ENCODE data around the gene CLASP1.
A peak's percentile ranks its signal among the peaks of the same experiment; 100 is the strongest.
"Not testable (repeated sequence)": the region's sequence is repeated elsewhere in the genome, so short reads cannot be mapped to it uniquely, and the experiment has no call there.

CLASP1 gene

DNA sequence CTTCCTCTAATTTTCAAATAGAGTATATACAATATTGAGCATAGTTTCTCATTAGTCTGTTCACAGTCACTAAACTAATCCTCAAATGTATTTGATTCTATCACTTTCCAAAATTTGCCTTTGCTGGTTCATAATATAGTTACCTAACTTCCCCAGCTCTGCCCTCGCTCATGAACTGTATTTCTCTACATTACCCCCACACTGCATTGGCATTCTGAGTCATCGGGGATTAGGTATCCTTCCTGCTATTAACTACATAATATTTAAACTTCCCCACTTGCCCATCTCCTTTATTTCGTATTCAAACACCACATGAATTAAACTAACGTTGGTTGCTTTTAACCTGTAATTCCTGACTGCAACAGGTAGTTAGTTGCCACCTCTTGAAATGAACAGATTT lies 14.8 kb upstream of the CLASP1 start:
- FAIRE-seq (no peak), DNase-seq (ENCODE audit: insufficient read length, low spot score) (no peak)
- TF ChIP-seq POLR2A (IDR thresholded peaks at IDR 0.05; ENCODE audit: low read depth, low read length), result no peak
- TF ChIP-seq POU2F2 (IDR thresholded peaks at IDR 0.05; ENCODE audit: low read depth, low read length), result no peak
- TF ChIP-seq PAX5 (IDR thresholded peaks at IDR 0.05; ENCODE audit: insufficient read depth, low read length, severe bottlenecking), result no peak
- no peak for TF ChIP-seq TAF1 (IDR thresholded peaks at IDR 0.05; ENCODE audit: low read depth, low read length)
- no peak for TF ChIP-seq SPI1 (IDR thresholded peaks at IDR 0.05; ENCODE audit: low read depth, low read length)
- TF ChIP-seq POLR2AphosphoS5 (IDR thresholded peaks at IDR 0.05; ENCODE audit: low read depth, low read length), result no peak

DNA sequence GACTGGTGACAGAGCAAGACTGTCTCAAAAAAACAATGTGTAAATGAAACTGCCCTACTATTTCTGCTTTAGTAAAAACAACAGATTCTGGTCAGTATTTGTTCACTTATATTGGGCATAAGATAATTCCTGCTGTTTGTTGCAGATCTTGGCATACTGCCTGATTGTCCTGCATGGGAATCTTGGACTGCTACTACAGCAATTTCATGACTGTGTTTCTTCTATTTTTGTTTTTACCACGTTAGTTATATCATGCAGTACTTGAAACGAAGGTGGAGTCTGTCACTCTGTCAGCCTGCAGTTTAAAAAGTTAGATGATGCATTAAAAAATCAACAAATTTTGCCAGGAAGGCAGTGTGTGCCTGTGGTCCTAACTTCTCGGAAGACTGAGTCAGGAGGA lies 14.2 kb upstream of the CLASP1 start:
- no peak for TF ChIP-seq POLR2A (IDR thresholded peaks at IDR 0.05; ENCODE audit: low read depth, low read length)
- TF ChIP-seq POU2F2 (IDR thresholded peaks at IDR 0.05; ENCODE audit: low read depth, low read length), result no peak
- no peak for TF ChIP-seq TAF1 (IDR thresholded peaks at IDR 0.05; ENCODE audit: low read depth, low read length)
- TF ChIP-seq POLR2AphosphoS5 (IDR thresholded peaks at IDR 0.05; ENCODE audit: low read depth, low read length), result no peak
- TF ChIP-seq PAX5 (IDR thresholded peaks at IDR 0.05; ENCODE audit: insufficient read depth, low read length, severe bottlenecking), result no peak
- TF ChIP-seq SPI1 (IDR thresholded peaks at IDR 0.05; ENCODE audit: low read depth, low read length), result no peak
- DNase-seq (ENCODE audit: insufficient read length, low spot score) (no peak), FAIRE-seq (no peak)

DNA sequence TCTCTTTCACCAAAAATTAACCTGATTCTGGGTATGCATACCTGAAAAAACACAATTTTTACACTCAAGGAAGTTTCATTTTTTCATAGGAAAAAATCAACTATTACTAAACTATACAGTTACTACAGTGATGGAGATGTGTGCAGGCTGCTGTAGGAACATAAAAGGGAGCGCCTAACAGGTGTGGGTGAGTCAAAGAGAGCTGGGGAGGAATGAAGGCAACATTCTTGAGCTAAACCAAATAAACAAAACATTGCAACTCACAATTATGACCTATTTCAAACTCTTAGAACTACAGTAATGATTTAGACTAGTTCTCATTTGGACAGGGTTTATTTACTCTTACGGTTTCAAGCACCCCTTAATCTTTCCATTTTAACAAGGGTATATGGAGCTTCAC lies 13.4 kb upstream of the CLASP1 start:
- no peak for TF ChIP-seq TAF1 (IDR thresholded peaks at IDR 0.05; ENCODE audit: low read depth, low read length)
- TF ChIP-seq SPI1 (IDR thresholded peaks at IDR 0.05; ENCODE audit: low read depth, low read length), result no peak
- TF ChIP-seq POLR2A (IDR thresholded peaks at IDR 0.05; ENCODE audit: low read depth, low read length), result no peak
- TF ChIP-seq POLR2AphosphoS5 (IDR thresholded peaks at IDR 0.05; ENCODE audit: low read depth, low read length), result no peak
- TF ChIP-seq POU2F2 (IDR thresholded peaks at IDR 0.05; ENCODE audit: low read depth, low read length), result no peak
- TF ChIP-seq PAX5 (IDR thresholded peaks at IDR 0.05; ENCODE audit: insufficient read depth, low read length, severe bottlenecking), result no peak
- FAIRE-seq, result no peak
- no peak for DNase-seq (ENCODE audit: insufficient read length, low spot score)

DNA sequence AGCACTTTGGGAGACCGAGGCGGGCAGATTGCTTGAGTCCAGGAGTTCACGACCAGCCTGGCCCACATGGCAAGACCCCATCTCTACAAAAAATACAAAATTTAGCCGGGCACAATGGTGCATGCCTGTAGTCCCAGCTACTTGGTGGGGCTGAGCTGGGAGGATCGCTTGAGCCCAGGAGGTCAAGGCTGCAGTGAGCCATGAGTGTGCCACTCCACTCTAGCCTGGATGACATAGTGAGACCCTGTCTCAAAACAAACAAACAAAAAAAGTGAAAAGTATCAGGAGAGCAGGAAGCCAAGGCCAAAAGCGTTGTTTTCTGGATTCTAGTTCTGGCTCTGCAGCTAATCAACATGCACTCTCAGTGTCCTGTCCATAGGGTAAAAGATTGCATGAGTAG lies 10.7 kb upstream of the CLASP1 start:
- no peak for FAIRE-seq
- no peak for DNase-seq (ENCODE audit: insufficient read length, low spot score)
- TF ChIP-seq POU2F2 (IDR thresholded peaks at IDR 0.05; ENCODE audit: low read depth, low read length) (no peak), PAX5 (IDR thresholded peaks at IDR 0.05; ENCODE audit: insufficient read depth, low read length, severe bottlenecking) (no peak), POLR2A (IDR thresholded peaks at IDR 0.05; ENCODE audit: low read depth, low read length) (no peak), POLR2AphosphoS5 (IDR thresholded peaks at IDR 0.05; ENCODE audit: low read depth, low read length) (no peak), TAF1 (IDR thresholded peaks at IDR 0.05; ENCODE audit: low read depth, low read length) (no peak), SPI1 (IDR thresholded peaks at IDR 0.05; ENCODE audit: low read depth, low read length) (no peak)

DNA sequence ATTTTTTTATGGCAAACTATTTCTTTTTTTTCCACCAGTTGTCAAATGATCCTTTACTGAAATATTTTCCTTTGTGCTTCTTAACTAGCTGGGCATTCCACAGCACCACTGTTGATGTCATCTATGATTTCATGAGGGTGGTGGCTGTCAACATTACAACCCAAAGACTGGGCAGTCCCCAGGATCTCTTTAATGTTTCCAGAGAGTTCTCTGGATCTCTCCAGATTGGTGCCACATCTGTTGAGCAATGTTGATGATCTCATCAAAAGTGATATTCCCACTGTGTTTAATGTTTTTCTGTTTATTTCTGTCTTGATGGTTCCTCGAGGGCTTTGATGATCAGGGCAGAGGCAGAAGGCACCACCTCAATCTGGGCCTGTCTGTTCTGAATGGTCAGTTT lies 9.1 kb upstream of the CLASP1 start:
- not testable (repeated sequence) for FAIRE-seq; DNase-seq (ENCODE audit: insufficient read length, low spot score)

DNA sequence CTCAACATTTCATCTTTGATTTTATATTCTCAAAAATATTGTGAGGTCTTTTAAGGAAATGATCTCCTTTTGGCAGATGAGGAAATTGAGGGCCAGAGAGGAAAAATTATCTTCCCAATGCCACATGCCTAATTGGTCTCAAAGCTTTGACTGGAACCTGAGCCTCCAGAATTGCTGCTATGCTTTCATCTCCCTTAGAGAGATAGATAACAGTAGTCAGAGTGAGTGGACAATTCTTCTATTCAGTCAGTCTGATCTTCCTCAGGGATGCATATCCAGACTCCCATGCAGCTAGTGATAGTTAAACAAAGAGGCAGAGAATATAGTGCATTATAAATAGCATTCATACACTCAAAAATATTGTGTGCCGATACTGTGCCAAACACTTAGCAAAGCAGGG lies 3.8 kb upstream of the CLASP1 start:
- TF ChIP-seq TAF1 (IDR thresholded peaks at IDR 0.05; ENCODE audit: low read depth, low read length) (no peak), POU2F2 (IDR thresholded peaks at IDR 0.05; ENCODE audit: low read depth, low read length) (no peak), PAX5 (IDR thresholded peaks at IDR 0.05; ENCODE audit: insufficient read depth, low read length, severe bottlenecking) (no peak), POLR2AphosphoS5 (IDR thresholded peaks at IDR 0.05; ENCODE audit: low read depth, low read length) (no peak), SPI1 (IDR thresholded peaks at IDR 0.05; ENCODE audit: low read depth, low read length) (no peak), POLR2A (IDR thresholded peaks at IDR 0.05; ENCODE audit: low read depth, low read length) (no peak)
- DNase-seq (ENCODE audit: insufficient read length, low spot score), result no peak
- no peak for FAIRE-seq

DNA sequence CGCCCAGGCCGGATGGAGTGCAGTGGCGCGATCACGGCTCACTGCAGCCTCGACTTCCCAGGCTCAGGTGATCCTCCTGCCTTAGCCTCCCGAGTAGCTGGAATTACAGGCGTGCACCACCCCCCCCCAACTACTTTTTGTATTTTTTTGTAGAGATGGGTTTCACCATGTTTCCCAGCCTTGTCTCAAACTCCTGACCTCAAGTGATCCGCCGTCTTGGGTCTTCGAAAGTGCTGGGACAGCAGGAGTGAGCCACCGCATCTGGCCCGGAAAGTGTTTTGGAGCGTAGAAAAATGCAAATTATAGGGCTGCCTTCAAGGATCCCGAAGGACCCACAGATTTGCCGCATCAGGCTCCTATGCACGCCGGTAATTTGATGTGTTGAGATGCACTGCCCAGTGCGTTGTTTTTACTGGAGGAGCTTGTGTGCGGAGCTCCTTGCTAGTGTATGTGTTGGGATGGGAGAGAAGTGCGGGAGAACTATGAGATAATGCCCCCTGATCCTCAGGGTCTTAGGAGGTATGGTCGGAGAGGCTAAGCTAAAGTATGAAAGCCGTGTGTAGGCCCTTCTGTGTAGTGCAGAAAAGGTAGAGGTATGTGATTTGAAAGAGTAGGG lies 1.2 kb upstream of the CLASP1 start:
- DNase-seq (ENCODE audit: insufficient read length, low spot score) (no peak), FAIRE-seq (no peak)
- TF ChIP-seq POLR2A (IDR thresholded peaks at IDR 0.05; ENCODE audit: low read depth, low read length) (no peak), POU2F2 (IDR thresholded peaks at IDR 0.05; ENCODE audit: low read depth, low read length) (peak; percentile 68; the same call in 1 of the 2 replicates), SPI1 (IDR thresholded peaks at IDR 0.05; ENCODE audit: low read depth, low read length) (no peak), TAF1 (IDR thresholded peaks at IDR 0.05; ENCODE audit: low read depth, low read length) (no peak; the same call in 1 of the 2 replicates), POLR2AphosphoS5 (IDR thresholded peaks at IDR 0.05; ENCODE audit: low read depth, low read length) (peak; percentile 4; the same call in 1 of the 2 replicates), PAX5 (IDR thresholded peaks at IDR 0.05; ENCODE audit: insufficient read depth, low read length, severe bottlenecking) (no peak)

DNA sequence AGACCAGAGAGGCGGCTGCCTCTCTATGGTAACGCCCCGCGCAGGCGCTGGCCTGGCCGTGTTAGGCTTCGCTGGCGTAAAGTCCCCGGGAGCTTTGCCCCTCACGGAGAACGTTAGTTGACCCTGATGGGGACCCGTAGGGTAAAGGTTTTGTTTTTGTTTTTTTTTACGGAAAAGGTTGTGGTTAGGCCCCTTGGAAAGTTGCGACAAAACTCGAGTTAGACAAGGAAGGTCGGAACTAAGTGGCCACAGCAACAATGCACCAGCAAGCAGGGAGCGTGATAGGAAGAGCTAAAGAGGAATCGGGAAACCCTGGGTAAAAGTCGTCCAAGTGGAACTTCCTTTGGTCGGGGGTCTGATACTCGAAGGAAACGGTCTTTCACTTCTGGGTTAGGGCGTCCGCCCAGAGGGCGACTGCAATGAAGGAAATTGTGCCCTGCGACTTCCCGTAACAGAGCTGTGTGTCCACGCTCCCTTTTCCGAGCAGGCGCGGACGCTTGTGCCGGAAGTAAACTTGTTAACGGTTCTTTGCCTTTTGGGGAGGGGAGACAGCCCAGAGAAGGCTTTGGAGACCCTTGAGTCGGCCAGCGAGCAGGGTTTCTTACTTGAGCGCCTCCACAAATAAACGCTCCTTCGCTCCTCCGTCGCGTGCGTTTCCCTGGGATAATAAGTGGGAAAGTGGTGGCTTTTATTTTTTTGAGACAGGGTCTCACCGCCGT lies 493 bp upstream of the CLASP1 start:
- TF ChIP-seq POU2F2 (IDR thresholded peaks at IDR 0.05; ENCODE audit: low read depth, low read length) (no peak), POLR2A (IDR thresholded peaks at IDR 0.05; ENCODE audit: low read depth, low read length) (peak; percentile 6; the same call in 1 of the 2 replicates), SPI1 (IDR thresholded peaks at IDR 0.05; ENCODE audit: low read depth, low read length) (peak; percentile 46), POLR2AphosphoS5 (IDR thresholded peaks at IDR 0.05; ENCODE audit: low read depth, low read length) (peak; percentile 79), PAX5 (IDR thresholded peaks at IDR 0.05; ENCODE audit: insufficient read depth, low read length, severe bottlenecking) (peak; percentile 59), TAF1 (IDR thresholded peaks at IDR 0.05; ENCODE audit: low read depth, low read length) (peak; percentile 68; the same call in 1 of the 2 replicates)
- FAIRE-seq, result peak; percentile 92
- DNase-seq (ENCODE audit: insufficient read length, low spot score), result peak; percentile 52

DNA sequence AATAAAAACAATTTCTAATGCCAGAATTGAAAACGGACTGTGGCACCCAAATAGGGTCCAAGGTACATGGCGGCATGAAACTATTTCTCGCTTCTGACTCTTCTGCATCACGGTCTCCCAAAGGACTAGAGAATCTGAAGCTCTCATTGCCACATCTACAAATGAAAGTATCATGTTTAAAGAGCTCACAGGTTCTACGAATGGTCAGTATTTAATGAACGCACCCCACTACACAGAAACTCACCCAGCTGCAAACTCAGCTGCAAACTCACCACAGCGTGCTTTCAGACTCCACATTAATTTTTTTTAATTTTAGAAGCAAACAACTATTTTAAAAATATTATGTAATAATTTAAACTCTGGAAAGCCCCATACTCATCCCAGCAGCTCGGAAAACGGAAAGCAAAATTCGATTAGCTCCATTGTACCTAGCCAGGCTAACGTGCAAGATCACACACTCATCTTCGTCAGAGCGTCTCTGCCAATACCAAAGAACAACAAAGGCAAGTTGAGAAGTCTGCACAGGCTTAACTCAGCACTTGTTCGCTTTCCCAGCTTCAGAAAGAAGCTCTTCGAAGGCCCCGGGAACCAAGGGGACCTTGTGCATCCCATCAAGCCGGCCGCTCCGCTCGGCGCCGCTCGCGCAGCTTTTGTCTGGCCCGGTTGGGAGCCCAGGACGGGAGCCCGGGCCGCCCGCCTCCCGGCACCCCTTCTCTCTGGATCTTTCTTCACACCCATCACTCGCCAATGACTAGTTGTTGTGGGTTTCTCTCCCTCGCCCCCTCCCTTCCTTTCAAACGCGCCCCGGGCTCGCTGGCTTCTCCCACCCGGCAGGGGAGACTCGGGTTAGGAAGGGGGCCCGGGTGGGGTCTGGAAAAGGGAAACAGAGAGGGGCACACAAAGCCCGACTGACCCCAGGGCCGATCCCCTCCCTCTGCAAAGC lies 785 bp downstream of the CLASP1 start:
- DNase-seq (ENCODE audit: insufficient read length, low spot score), result no peak
- no peak for FAIRE-seq
- 0 out of 2 replicates have a peak, but pooled peaks have one; percentile 25 for TF ChIP-seq TAF1 (IDR thresholded peaks at IDR 0.05; ENCODE audit: low read depth, low read length)
- no peak for TF ChIP-seq POLR2AphosphoS5 (IDR thresholded peaks at IDR 0.05; ENCODE audit: low read depth, low read length)

All from GM12891 (cell line).